H1 (cell line): ENCODE data around the gene FHAD1. TPM values are rescaled to one million over a fixed set of nuclear protein-coding genes. Genes with fewer than 3 reads are reported as not detected.

Source experiments
- CBX8 ChIP-seq: fragments of 300-800, 300-1000 bp; sonication (generic); IDR thresholded peaks from 2 replicates; pipeline ENCODE4 v1.7.1; 2016; ENCODE audit warnings: low read depth, low read length, borderline replicate concordance
- JUND ChIP-seq: IDR thresholded peaks from 2 replicates; pipeline ENCODE4 v1.6.1; 2011; ENCODE audit warnings: mild to moderate bottlenecking, improper control_type of control experiment, low read length
- SAP30 ChIP-seq: fragments of 300-600 bp; sonication (generic); IDR thresholded peaks from 2 replicates; pipeline ENCODE4 v1.7.1; 2012; ENCODE audit warnings: low read length, moderate library complexity, mild to moderate bottlenecking, inconsistent platforms; ENCODE audit not compliant: insufficient read depth, insufficient replicate concordance
- SP1 ChIP-seq: IDR thresholded peaks from 2 replicates; pipeline ENCODE4 v1.6.1; 2011; ENCODE audit warnings: low read depth, low read length
- polyA plus RNA-seq, 7 experiments: library from polyadenylated mRNA; depleted of rRNA in 3 of 7; stranded (reverse) in 5 of 7; unstranded in 2 of 7; fragments of >200 nt in 5 of 7; fragments of 200-250 nt in 2 of 7; gene quantifications; 1 replicate in 5 of 7; 2 replicates in 1 of 7; 4 replicates in 1 of 7; pipeline versions ENCODE4 v1.2.1 to v1.2.3, GENCODE V29; 2011 to 2013; ENCODE audit warnings: missing spikeins in 2 of 7, mixed read lengths in 2 of 7
- total RNA-seq: library from RNA; stranded (reverse); fragmentation: NEBNext Ultra II Directional; extraction: Animal tissue kit (Norgen Biotek cat#: 25700); gene quantifications from 2 replicates; pipeline ENCODE4 v1.2.1, GENCODE V29; 2021
- TF ChIP-seq, protein P1 (sequence below): fragments of 300-600 bp; sonication (generic); IDR thresholded peaks from 2 replicates; pipeline ENCODE4 v1.7.1; 2012; ENCODE audit warnings: low read length, moderate library complexity, mild to moderate bottlenecking, inconsistent platforms; ENCODE audit not compliant: insufficient replicate concordance

Gene FHAD1
- total and polyA plus RNA-seq, 2 of the 8 experiments (the other 6 are each of a cell fraction or from before 2014, with no cell fraction given) = 0.39 to 0.69 TPM

DNA sequence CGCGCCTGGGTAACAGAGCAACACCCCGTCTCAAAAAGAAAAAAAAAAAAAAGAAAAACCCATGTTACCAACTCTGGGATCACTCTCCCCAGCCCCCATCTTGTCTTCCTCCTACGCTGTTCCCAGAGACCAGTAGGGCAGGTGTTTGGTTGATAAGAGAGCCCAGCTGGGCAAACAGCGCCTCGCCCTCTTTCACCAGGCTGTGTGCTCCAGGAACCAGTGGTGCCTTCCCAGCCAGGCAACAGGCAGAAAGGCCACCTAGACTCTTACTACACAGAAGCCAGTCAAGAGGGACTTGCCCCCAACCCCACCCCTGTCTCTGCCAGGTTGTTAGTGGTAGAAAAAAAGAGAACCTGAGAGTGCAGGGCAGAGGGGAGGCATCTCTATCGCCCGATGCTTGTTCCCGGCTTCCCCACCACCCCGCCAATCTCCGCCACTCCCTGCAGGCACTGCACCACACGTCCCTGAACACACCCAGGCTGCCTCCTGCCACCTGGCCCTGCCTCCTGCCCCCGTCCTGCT lies 177.2 kb downstream of the FHAD1 start (continued):
- no peak for TF ChIP-seq CBX8
- no peak for TF ChIP-seq JUND
- TF ChIP-seq, protein P1, sequence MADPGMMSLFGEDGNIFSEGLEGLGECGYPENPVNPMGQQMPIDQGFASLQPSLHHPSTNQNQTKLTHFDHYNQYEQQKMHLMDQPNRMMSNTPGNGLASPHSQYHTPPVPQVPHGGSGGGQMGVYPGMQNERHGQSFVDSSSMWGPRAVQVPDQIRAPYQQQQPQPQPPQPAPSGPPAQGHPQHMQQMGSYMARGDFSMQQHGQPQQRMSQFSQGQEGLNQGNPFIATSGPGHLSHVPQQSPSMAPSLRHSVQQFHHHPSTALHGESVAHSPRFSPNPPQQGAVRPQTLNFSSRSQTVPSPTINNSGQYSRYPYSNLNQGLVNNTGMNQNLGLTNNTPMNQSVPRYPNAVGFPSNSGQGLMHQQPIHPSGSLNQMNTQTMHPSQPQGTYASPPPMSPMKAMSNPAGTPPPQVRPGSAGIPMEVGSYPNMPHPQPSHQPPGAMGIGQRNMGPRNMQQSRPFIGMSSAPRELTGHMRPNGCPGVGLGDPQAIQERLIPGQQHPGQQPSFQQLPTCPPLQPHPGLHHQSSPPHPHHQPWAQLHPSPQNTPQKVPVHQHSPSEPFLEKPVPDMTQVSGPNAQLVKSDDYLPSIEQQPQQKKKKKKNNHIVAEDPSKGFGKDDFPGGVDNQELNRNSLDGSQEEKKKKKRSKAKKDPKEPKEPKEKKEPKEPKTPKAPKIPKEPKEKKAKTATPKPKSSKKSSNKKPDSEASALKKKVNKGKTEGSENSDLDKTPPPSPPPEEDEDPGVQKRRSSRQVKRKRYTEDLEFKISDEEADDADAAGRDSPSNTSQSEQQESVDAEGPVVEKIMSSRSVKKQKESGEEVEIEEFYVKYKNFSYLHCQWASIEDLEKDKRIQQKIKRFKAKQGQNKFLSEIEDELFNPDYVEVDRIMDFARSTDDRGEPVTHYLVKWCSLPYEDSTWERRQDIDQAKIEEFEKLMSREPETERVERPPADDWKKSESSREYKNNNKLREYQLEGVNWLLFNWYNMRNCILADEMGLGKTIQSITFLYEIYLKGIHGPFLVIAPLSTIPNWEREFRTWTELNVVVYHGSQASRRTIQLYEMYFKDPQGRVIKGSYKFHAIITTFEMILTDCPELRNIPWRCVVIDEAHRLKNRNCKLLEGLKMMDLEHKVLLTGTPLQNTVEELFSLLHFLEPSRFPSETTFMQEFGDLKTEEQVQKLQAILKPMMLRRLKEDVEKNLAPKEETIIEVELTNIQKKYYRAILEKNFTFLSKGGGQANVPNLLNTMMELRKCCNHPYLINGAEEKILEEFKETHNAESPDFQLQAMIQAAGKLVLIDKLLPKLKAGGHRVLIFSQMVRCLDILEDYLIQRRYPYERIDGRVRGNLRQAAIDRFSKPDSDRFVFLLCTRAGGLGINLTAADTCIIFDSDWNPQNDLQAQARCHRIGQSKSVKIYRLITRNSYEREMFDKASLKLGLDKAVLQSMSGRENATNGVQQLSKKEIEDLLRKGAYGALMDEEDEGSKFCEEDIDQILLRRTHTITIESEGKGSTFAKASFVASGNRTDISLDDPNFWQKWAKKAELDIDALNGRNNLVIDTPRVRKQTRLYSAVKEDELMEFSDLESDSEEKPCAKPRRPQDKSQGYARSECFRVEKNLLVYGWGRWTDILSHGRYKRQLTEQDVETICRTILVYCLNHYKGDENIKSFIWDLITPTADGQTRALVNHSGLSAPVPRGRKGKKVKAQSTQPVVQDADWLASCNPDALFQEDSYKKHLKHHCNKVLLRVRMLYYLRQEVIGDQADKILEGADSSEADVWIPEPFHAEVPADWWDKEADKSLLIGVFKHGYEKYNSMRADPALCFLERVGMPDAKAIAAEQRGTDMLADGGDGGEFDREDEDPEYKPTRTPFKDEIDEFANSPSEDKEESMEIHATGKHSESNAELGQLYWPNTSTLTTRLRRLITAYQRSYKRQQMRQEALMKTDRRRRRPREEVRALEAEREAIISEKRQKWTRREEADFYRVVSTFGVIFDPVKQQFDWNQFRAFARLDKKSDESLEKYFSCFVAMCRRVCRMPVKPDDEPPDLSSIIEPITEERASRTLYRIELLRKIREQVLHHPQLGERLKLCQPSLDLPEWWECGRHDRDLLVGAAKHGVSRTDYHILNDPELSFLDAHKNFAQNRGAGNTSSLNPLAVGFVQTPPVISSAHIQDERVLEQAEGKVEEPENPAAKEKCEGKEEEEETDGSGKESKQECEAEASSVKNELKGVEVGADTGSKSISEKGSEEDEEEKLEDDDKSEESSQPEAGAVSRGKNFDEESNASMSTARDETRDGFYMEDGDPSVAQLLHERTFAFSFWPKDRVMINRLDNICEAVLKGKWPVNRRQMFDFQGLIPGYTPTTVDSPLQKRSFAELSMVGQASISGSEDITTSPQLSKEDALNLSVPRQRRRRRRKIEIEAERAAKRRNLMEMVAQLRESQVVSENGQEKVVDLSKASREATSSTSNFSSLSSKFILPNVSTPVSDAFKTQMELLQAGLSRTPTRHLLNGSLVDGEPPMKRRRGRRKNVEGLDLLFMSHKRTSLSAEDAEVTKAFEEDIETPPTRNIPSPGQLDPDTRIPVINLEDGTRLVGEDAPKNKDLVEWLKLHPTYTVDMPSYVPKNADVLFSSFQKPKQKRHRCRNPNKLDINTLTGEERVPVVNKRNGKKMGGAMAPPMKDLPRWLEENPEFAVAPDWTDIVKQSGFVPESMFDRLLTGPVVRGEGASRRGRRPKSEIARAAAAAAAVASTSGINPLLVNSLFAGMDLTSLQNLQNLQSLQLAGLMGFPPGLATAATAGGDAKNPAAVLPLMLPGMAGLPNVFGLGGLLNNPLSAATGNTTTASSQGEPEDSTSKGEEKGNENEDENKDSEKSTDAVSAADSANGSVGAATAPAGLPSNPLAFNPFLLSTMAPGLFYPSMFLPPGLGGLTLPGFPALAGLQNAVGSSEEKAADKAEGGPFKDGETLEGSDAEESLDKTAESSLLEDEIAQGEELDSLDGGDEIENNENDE = no peak
- TF ChIP-seq SAP30 = no peak
- TF ChIP-seq SP1 = no peak
